ENCODE results near the gene AK6.
"Not testable (repeated sequence)": the region's sequence is repeated elsewhere in the genome, so short reads cannot be mapped to it uniquely, and the experiment has no call there.

The AK6 gene

GRCh38 chr5:69334793-69335268, 34.5 kb downstream of the AK6 start:
- DNase-seq = peak; percentile 85

- not testable (repeated sequence) for DNase-seq
These were observed 35.5 kb downstream of the AK6 start for GRCh38 chr5:69333668-69334315.

DNA sequence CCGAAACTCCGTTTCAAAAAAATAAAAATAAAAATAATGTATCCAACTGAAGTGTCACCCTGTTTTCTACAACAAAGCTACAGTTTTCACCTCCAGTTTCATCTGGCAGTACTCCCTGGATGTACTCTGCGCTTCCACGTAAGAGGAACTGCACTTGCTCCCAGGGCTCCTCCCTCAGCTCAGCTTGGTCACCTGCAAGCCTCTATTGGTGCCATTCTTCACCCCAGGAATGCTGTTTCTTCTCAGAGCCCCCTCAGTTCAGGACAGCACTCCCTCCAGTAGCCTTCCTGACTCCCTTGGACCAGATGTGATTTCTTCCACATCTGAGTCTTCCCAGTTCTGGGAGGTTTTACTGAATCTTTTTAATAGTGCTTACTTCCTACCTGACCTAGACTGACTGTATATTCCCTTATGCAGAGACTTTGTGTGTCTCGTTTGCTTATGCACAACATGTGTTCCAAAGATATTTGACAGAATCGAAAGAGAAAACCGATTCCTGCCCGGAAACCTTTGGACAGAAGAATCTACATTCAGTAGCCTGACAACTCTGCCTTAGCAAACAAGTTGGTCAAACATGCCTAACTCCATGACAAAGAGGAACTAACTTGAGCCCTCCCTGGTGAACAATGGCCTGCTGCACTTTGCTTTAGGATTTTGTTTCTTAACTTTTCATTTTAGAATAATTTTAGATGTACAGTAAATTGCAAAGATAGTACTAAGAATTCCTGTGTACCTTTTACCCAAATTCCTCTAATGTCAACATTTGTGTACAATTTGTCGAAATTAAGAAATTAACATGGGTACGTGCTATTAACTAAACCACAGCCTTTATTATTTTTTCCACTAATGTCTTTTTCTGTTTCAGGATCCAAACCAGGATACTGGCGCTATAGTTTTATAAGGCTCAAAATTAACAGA, 37.5 kb downstream of the AK6 start:
- DNase-seq = no peak

DNA sequence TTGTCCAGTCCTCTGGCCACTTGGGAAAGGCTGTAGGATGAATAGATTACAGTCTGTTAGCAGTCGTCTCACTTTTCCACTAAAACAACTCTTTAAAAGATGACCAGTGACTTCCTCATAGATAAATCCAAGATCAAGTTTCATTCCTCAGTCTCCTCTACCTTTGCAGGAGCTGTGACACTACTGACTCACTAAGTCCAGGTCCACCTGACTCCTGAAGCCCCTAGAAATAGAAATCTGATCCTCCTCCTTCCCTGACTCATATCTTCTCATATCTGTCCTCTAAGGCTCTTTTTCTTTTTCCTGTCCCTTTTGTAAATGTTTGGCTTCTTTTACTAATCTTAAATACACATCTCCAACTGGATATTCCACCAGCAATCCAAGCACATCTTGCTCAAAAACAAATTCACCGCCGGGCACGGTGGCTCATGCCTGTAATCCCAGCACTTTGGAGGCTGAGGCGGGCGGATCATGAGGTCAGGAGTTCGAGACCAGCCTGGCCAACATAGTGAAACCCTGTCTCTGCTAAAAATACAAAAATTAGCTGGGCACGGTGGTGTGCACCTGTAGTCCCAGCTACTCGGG, 39.3 kb downstream of the AK6 start:
- DNase-seq = no peak

- no peak for DNase-seq
These were observed 43.0 kb downstream of the AK6 start for GRCh38 chr5:69326365-69326764.

DNA sequence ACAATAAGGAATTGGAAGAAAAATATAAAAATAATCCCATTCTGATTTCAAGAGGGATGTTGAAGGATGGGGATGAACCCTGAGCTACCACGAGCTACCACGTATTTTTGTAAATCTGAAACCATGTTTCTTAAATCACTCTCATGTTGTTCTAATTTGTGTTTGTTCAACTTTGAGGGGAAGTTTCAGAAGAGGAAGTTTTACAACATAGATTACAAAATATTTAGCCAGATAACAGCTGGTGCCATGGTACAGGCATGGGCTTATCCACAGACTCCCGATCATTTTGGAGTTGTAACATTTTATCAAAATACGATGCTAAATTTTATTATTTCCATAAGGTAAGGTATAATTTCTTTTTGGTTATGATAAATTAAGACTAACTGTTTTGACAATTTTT, 51.9 kb downstream of the AK6 start:
- DNase-seq = no peak

GRCh38 chr5:69315972-69316371, 53.3 kb downstream of the AK6 start:
- no peak for DNase-seq

GRCh38 chr5:69313428-69313827, 55.9 kb downstream of the AK6 start:
- DNase-seq = no peak

DNA sequence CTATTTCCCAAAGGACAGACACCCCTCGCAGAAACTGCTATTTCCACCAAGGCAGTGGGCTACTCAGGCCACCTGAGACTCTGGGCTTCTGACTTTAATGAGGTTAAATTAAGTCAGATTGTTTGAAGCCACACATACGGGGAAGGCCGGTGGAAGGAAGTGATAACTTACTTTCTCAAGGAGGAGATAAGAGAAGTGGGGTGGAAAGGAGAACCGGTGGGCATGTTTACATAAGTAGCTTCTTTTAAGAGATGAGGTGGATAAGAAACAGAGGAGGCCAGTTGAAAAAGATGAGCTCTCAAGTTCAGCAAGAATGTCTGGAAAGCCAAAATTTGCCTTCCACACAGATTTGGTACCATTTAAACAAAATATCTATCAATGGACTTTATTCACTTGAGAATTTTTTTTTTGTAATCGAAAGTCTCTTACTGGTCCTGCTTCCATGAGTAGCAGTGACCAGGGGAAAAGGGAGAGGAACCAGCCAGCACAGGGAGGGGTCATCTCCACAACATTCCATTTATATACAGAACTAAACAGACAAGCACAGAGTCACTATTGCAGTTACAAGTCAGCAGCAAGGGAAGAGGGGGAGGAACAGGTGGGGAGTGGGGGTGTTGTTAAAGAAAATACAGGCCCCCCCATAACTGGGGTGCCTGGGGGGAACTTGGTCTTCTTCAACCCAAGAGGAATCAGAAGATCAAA, 56.7 kb downstream of the AK6 start:
- DNase-seq = no peak

DNA sequence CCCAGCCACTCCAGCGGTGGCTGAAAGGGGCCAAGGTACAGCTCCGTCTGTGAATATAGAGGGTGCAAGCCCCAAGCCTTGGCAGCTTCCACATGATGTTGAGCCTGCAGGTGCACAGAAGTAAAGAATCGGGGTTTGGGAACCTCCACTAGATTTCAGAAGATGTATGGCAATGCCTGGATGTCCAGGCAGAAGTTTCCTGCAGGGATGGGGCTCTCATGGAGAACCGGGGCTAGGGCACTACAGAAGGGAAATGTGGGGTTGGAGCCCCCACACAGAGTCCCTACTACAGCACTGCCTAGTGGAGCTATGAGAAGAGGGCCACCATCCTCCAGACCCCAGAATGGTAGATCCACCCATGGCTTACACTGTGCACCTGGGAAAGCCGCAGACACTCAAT, 59.9 kb downstream of the AK6 start:
- DNase-seq = no peak

DNA sequence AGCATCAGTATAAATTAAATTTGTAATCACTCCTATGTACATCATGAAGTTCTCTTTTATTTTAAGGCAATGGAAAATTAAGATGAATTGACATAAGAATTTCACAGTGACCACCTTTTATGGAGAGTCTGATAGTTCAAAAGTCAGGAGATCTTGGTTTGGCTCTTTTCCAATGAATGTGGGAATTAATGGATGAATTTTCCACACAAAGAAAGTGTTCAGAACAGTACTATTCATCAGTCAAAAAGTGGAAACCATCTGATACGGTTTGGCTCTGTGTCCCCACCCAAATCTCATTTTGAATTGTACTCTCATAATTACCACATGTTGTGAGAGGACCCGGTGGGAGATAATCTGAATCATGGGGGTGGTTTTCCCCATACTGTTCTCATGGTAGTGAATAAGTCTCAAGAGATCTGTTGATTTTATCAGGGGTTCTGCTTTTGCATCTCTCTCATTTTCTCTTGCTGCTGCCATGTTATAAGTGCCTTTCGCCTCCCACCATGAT, 61.2 kb downstream of the AK6 start:
- peak; percentile 10 for DNase-seq

DNA sequence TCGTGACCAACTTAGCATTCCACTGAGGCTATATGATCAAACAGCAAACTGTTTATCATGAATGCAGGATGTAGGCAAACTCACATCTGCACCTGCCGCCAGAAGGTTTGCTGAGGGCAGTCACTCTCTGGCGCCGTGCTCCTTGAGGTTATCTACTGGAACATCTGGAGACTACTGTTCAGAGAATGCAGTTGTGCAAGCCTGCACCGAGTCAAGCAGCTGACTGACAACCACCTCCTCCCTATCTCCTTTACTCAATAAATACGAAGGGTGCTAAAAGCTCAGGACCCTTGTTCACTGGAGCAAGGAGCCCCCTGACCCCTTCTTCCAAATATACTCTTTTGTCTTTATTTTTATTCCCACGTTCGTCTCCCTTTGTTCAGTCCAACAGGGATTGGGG, 63.8 kb downstream of the AK6 start:
- no peak for DNase-seq
